ENCODE data around the gene RHBDF1.
"Not testable (repeated sequence)": the region's sequence is repeated elsewhere in the genome, so short reads cannot be mapped to it uniquely, and the experiment has no call there.

Gene RHBDF1

DNA sequence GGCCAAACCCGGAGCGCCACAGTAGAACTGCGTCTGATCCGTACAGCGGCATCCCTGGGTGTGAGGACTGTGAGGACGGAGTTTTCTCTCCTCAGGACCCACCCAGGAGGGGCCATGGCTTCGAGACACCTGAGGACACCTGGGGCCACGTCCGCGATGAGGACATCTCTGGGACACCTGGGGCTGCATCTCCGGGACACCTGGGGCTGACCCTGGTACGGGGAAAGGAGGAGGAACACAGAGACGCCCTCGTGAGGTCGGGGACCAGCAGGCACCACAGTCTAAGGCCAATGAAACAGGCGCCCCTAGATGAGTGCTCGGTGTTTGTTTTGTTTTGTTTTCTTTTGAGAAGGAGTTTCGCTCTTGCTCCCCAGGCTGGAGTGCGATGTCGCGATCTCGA is 48.3 kb downstream of the RHBDF1 start:
- H3K4me3 ChIP-seq (ENCODE audit: low read depth, low read length); H3K27ac ChIP-seq; in situ Hi-C loops (cut with HindIII; ENCODE audit: low pct_ligation_motif_present, low sequenced_read_pairs); H3K36me3 ChIP-seq (replicated peaks); H3K27me3 ChIP-seq (replicated peaks); DNase-seq: not testable (repeated sequence)

DNA sequence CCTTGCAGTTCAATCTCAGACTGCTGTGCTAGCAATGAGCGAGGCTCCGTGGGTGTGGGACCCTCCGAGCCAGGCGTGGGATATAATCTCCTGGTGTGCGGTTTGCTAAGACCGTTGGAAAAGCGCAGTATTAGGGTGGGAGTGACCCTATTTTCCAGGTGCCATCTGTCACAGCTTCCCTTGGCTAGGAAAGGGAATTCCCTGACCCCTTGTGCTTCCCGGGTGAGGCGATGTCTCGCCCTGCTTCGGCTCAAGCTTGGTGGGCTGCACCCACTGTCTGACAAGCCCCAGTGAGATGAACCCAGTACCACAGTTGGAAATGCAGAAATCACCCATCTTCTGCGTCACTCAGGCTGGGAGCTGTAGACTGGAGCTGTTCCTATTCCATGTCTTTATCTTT is 51.5 kb downstream of the RHBDF1 start:
- in situ Hi-C loops (cut with HindIII; ENCODE audit: low pct_ligation_motif_present, low sequenced_read_pairs); H3K27me3 ChIP-seq (replicated peaks); H3K4me3 ChIP-seq (ENCODE audit: low read depth, low read length); DNase-seq; H3K27ac ChIP-seq; H3K36me3 ChIP-seq (replicated peaks): not testable (repeated sequence)

DNA sequence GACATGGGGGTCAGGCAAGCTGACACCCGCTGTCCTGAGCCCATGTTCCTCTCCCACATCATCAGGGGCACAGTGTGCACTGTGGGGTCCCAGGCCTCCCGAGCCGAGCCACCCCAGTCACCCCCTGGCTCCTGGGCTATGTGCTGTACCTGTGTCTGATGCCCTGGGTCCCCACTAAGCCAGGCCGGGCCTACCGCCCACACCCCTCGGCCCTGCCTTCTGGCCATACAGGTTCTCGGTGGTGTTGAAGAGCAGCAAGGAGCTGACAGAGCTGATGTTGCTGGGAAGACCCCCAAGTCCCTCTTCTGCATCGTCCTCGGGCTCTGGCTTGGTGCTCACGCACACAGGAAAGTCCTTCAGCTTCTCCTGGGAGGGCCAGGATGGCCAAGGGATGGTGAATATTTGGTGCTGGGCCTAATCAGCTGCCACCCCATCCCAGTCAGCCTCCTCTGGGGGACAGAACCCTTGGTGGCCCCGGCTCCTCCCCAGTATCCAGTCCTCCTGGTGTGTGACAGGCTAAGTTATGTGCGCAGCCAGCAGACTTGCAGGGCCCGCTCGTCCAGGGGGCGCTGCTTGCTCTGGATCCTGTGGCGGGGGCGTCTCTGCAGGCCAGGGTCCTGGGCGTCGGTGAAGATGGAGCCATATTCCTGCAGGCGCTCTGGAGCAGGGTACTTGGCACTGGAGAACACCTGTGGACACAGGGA is 55.2 kb downstream of the RHBDF1 start:
- H3K4me3 ChIP-seq (ENCODE audit: low read depth, low read length); in situ Hi-C loops (cut with HindIII; ENCODE audit: low pct_ligation_motif_present, low sequenced_read_pairs); H3K27me3 ChIP-seq (replicated peaks): not testable (repeated sequence)

DNA sequence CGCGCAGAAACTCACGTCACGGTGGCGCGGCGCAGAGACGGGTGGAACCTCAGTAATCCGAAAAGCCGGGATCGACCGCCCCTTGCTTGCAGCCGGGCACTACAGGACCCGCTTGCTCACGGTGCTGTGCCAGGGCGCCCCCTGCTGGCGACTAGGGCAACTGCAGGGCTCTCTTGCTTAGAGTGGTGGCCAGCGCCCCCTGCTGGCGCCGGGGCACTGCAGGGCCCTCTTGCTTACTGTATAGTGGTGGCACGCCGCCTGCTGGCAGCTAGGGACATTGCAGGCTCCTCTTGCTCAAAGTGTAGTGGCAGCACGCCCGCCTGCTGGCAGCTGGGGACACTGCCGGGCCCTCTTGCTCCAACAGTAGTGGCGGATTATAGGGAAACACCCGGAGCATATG is 61.7 kb downstream of the RHBDF1 start:
- H3K27ac ChIP-seq; in situ Hi-C loops (cut with HindIII; ENCODE audit: low pct_ligation_motif_present, low sequenced_read_pairs); H3K27me3 ChIP-seq (replicated peaks); H3K36me3 ChIP-seq (replicated peaks); H3K4me3 ChIP-seq (ENCODE audit: low read depth, low read length): not testable (repeated sequence)
- TF ChIP-seq, protein P1, sequence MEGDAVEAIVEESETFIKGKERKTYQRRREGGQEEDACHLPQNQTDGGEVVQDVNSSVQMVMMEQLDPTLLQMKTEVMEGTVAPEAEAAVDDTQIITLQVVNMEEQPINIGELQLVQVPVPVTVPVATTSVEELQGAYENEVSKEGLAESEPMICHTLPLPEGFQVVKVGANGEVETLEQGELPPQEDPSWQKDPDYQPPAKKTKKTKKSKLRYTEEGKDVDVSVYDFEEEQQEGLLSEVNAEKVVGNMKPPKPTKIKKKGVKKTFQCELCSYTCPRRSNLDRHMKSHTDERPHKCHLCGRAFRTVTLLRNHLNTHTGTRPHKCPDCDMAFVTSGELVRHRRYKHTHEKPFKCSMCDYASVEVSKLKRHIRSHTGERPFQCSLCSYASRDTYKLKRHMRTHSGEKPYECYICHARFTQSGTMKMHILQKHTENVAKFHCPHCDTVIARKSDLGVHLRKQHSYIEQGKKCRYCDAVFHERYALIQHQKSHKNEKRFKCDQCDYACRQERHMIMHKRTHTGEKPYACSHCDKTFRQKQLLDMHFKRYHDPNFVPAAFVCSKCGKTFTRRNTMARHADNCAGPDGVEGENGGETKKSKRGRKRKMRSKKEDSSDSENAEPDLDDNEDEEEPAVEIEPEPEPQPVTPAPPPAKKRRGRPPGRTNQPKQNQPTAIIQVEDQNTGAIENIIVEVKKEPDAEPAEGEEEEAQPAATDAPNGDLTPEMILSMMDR (IDR thresholded peaks at IDR 0.05; ENCODE audit: low read depth, low read length, missing control alignments): peak; percentile 52
- DNase-seq: peak; percentile 98

More for the DNA sequence above, 55.2 kb downstream of the RHBDF1 start:
- DNase-seq; H3K27ac ChIP-seq; H3K36me3 ChIP-seq (replicated peaks): not testable (repeated sequence)

DNA sequence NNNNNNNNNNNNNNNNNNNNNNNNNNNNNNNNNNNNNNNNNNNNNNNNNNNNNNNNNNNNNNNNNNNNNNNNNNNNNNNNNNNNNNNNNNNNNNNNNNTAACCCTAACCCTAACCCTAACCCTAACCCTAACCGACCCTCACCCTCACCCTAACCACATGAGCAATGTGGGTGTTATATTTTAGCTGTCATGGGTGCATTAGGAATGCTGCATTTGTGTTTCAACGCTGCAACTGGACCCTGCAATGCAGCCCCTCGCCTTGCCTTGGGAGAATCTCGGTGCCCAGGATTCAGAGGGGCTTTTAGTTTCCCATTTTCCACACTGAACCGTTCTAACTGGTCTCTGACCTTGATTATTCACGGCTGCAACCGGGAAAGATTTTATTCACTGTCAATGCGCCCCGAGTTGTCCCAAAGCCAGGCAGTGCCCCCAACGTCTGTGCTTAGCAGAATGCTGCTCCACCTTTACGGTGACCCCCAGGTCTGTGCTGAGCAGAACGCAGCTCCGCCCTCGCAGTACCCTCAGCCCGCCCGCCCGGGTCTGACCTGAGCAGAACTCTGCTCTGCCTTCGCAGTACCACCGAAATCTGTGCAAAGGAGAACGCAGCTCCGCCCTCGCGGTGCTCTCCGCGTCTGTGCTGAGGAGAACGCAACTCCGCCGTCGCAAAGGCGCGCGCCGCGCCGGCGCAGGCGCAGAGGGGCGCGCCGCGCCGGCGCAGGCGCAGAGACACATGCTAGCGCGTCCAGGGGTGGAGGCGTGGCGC is 62.3 kb downstream of the RHBDF1 start:
- no peak overlapping the region for H3K27ac ChIP-seq
- no peaks in the 10 kb centered on the region for H3K36me3 ChIP-seq (replicated peaks)
- no peak for DNase-seq
- in situ Hi-C loops (cut with HindIII; ENCODE audit: low pct_ligation_motif_present, low sequenced_read_pairs): no loop called here
- TF ChIP-seq, protein P1 (IDR thresholded peaks at IDR 0.05; ENCODE audit: low read depth, low read length, missing control alignments): no peak
- H3K4me3 ChIP-seq (ENCODE audit: low read depth, low read length): peak overlapping the region; percentile 45
- H3K27me3 ChIP-seq (replicated peaks): no peaks in the 10 kb centered on the region

Data from brain microvascular endothelial cell (primary cell).